Mesendoderm (in vitro differentiated cells): ENCODE data around the gene DEK.

Experiments
- DNase-seq: peaks from one replicate; pipeline ENCODE4 v3.0.0; 2013
- H2AK5ac ChIP-seq: 2 replicates; pipeline ENCODE4 v1.6.1; 2013; ENCODE audit warnings: low read length, inconsistent platforms
- H2BK120ac ChIP-seq: 2 replicates; pipeline ENCODE4 v1.6.1; 2013; ENCODE audit warnings: low read depth, mild to moderate bottlenecking, low read length, moderate library complexity, mixed read lengths
- H2BK15ac ChIP-seq: replicated peaks from 2 replicates; pipeline ENCODE4 v1.6.1; 2013; ENCODE audit warnings: low read depth, mild to moderate bottlenecking, moderate library complexity
- H2BK5ac ChIP-seq: 2 replicates; pipeline ENCODE4 v1.6.1; 2013; ENCODE audit warnings: low read length, inconsistent platforms
- H3K18ac ChIP-seq: 2 replicates; pipeline ENCODE4 v1.6.1; 2013; ENCODE audit warnings: mild to moderate bottlenecking, low read length, mixed read lengths
- H3K23ac ChIP-seq: one replicate; pipeline ENCODE4 v1.6.1; 2013; ENCODE audit warnings: low read length
- H3K27ac ChIP-seq: 2 replicates; pipeline ENCODE4 v1.5.1; 2013; ENCODE audit warnings: low read depth, mild to moderate bottlenecking, inconsistent platforms, low read length, moderate library complexity
- H3K27me3 ChIP-seq: 2 replicates; pipeline ENCODE4 v1.6.1; 2013; ENCODE audit warnings: low read length, control low read depth, mild to moderate bottlenecking, inconsistent platforms; ENCODE audit not compliant: insufficient read depth, poor library complexity
- H3K36me3 ChIP-seq: 2 replicates; pipeline ENCODE4 v1.6.1; 2013; ENCODE audit warnings: low read length, inconsistent platforms; ENCODE audit not compliant: control insufficient read depth, insufficient read depth
- H3K4ac ChIP-seq: one replicate; pipeline ENCODE4 v1.6.1; 2013; ENCODE audit warnings: low read depth, mild to moderate bottlenecking, low read length, moderate library complexity
- H3K4me1 ChIP-seq: 2 replicates; pipeline ENCODE4 v1.6.1; 2013; ENCODE audit warnings: low read depth, low read length, inconsistent platforms; ENCODE audit not compliant: control insufficient read depth
- H3K4me2 ChIP-seq: 2 replicates; pipeline ENCODE4 v1.6.1; 2013; ENCODE audit warnings: low read length
- H3K4me3 ChIP-seq: 2 replicates; pipeline ENCODE4 v1.5.1; 2013; ENCODE audit warnings: mild to moderate bottlenecking, low read length
- H3K56ac ChIP-seq: one replicate; pipeline ENCODE4 v1.6.1; 2013; ENCODE audit warnings: low read length
- H3K79me1 ChIP-seq: 2 replicates; pipeline ENCODE4 v1.6.1; 2013; ENCODE audit warnings: low read length, inconsistent platforms
- H3K79me2 ChIP-seq: 2 replicates; pipeline ENCODE4 v1.6.1; 2013; ENCODE audit warnings: mild to moderate bottlenecking, low read length; ENCODE audit not compliant: control insufficient read depth, insufficient read depth
- H3K9ac ChIP-seq: 2 replicates; pipeline ENCODE4 v1.6.1; 2013; ENCODE audit warnings: low read length, inconsistent platforms
- H4K5ac ChIP-seq: one replicate; pipeline ENCODE4 v1.6.1; 2013; ENCODE audit warnings: low read length
- H4K8ac ChIP-seq: one replicate; pipeline ENCODE4 v1.6.1; 2013; ENCODE audit warnings: low read depth, mild to moderate bottlenecking, control low read depth, low read length, moderate library complexity
- WGBS: extraction: QIAGEN DNeasy Blood & Tissue Kit; methylation state at CpG from one replicate; pipeline ENCODE4 v1.1.7; 2013; ENCODE audit warnings: low lambda C conversion rate, missing lambda C conversion rate; ENCODE audit not compliant: insufficient coverage; ENCODE audit errors: extremely low coverage; 5-methylcytosine and 5-hydroxymethylcytosine counted together

DEK gene

DNA sequence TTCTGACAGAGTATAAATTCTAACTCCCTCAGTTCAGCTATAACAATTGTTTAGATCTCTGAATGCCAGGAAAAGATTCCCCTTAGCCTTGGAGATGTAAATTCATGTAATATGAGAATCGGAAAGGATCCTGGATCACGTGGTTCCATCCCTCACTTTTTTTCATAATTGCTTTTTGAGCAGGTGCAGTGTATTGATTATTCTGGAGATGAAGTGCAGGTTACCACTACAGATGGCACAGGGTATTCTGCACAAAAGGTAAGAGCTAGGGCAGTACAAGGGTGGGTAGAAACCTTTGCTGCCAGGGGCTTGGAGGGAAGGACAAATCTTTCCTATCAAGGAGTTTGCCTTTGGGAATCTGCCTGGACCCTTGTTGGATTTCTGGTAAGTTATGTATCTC, 56.4 kb downstream of the DEK start:
- Histone ChIP-seq H3K23ac (no peak overlapping the region), H3K4me1 (no peaks in the 10 kb centered on the region), H3K27me3 (no peaks in the 10 kb centered on the region), H2BK15ac (no peak overlapping the region), H3K36me3 (no peaks in the 10 kb centered on the region), H3K4ac (no peak overlapping the region), H3K79me2 (no peaks in the 10 kb centered on the region), H3K9ac (no peak overlapping the region), H3K79me1 (no peaks in the 10 kb centered on the region), H3K27ac (no peak overlapping the region), H2BK5ac (no peak overlapping the region), H2AK5ac (no peak overlapping the region), H2BK120ac (no peak overlapping the region), H3K4me3 (no peak overlapping the region), H3K18ac (no peak overlapping the region), H4K5ac (no peak overlapping the region), H3K56ac (no peak overlapping the region), H3K4me2 (no peak overlapping the region), H4K8ac (no peak overlapping the region)
- DNase-seq = no peak
- WGBS = no CpG with 5 or more reads among the region's 2 CpGs

DNA sequence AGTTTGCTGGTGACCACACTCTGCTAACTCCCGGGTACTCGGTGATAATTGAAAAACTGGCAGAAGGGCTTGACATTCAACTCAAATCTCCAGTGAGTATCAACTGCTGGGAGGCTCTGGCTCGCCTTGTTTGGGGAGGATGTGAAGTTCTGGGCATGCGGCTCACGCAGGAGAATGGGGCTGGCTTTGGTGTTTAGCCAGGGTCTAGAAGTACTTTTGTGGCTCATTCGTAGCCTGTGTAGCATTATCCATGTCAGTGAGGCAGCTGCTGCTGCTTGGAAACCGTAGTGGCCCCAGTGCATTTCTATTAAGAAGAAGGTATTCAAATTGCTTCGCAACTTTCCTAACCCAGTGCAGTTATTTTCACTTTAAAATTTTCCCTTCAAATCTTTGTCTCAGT, 56.9 kb downstream of the DEK start:
- Histone ChIP-seq H2BK5ac (no peak overlapping the region), H3K79me2 (no peaks in the 10 kb centered on the region), H2AK5ac (no peak overlapping the region), H3K18ac (no peak overlapping the region), H3K4me3 (no peak overlapping the region), H3K23ac (no peak overlapping the region), H3K4ac (no peak overlapping the region), H2BK15ac (no peak overlapping the region), H3K36me3 (no peaks in the 10 kb centered on the region), H3K9ac (no peak overlapping the region), H3K4me1 (no peaks in the 10 kb centered on the region), H3K27ac (no peak overlapping the region), H3K79me1 (no peaks in the 10 kb centered on the region), H3K56ac (no peak overlapping the region), H3K4me2 (no peak overlapping the region), H4K5ac (no peak overlapping the region), H4K8ac (no peak overlapping the region), H2BK120ac (no peak overlapping the region), H3K27me3 (no peaks in the 10 kb centered on the region)
- DNase-seq = no peak
- no CpG with 5 or more reads among the region's 8 CpGs for WGBS

DNA sequence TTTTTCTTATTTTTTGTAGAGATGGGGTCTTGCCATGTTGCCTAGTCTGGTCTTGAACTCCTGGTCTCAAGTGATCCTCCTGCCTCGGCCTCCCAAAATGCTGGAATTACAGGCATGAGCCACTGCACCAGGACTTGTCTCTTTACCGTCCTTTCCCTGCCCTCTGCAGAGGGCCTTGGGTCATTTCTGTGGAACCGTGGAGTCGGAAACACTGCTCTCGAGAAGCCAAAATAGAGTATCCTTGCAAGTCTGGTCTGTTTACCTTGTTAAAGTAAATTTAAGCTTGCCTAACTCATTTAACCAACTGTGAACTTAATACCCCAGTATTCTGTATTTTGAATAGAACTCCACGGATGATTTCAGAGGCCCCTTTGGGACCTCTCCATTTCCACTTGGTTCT, 57.7 kb downstream of the DEK start:
- H3K27me3 ChIP-seq = no peaks in the 10 kb centered on the region
- no peaks in the 10 kb centered on the region for H3K79me1 ChIP-seq
- H3K4me2 ChIP-seq = no peak overlapping the region
- no peak overlapping the region for H3K27ac ChIP-seq
- no peak overlapping the region for H3K4me3 ChIP-seq
- no peaks in the 10 kb centered on the region for H3K36me3 ChIP-seq
- H3K79me2 ChIP-seq = no peaks in the 10 kb centered on the region
- no peak for DNase-seq
- H2BK15ac ChIP-seq = no peak overlapping the region
- H3K4me1 ChIP-seq = no peaks in the 10 kb centered on the region
- H3K18ac ChIP-seq = no peak overlapping the region
- H2BK5ac ChIP-seq = no peak overlapping the region
- no peak overlapping the region for H2AK5ac ChIP-seq
- no CpG with 5 or more reads among the region's 6 CpGs for WGBS
- no peak overlapping the region for H3K23ac ChIP-seq
- no peak overlapping the region for H4K8ac ChIP-seq
- H3K4ac ChIP-seq = no peak overlapping the region
- H2BK120ac ChIP-seq = no peak overlapping the region
- no peak overlapping the region for H4K5ac ChIP-seq
- H3K56ac ChIP-seq = no peak overlapping the region
- H3K9ac ChIP-seq = no peak overlapping the region

DNA sequence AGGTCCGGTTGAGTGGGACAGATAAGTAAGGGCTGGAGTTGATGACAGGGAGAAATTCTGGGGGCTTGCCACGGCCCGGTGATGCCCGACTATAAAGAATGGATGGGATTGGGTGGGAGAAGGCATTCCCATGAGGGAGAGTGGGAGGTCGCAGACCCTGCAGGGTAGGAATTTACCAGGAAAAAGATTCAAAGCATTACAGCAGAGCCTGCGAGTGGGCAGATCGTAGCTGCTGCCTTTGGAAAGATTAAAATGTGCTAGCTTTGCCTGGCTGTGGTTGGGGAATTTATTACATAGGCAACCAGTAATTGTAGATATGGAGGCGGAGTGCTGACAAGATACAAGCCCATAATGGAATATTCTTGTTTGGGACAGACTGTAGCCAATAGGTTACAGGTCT, 59.6 kb downstream of the DEK start:
- Histone ChIP-seq H3K9ac (no peak overlapping the region), H3K79me2 (no peaks in the 10 kb centered on the region), H2BK5ac (no peak overlapping the region), H3K27me3 (no peaks in the 10 kb centered on the region), H3K56ac (no peak overlapping the region), H3K4me3 (no peak overlapping the region), H2BK120ac (no peak overlapping the region), H3K23ac (no peak overlapping the region), H3K18ac (no peak overlapping the region), H3K4ac (no peak overlapping the region), H3K27ac (no peak overlapping the region), H2AK5ac (no peak overlapping the region), H3K4me2 (no peak overlapping the region), H3K36me3 (no peaks in the 10 kb centered on the region), H3K79me1 (no peaks in the 10 kb centered on the region), H4K8ac (no peak overlapping the region), H3K4me1 (no peaks in the 10 kb centered on the region), H2BK15ac (no peak overlapping the region), H4K5ac (no peak overlapping the region)
- no peak for DNase-seq
- WGBS = no CpG with 5 or more reads among the region's 8 CpGs

DNA sequence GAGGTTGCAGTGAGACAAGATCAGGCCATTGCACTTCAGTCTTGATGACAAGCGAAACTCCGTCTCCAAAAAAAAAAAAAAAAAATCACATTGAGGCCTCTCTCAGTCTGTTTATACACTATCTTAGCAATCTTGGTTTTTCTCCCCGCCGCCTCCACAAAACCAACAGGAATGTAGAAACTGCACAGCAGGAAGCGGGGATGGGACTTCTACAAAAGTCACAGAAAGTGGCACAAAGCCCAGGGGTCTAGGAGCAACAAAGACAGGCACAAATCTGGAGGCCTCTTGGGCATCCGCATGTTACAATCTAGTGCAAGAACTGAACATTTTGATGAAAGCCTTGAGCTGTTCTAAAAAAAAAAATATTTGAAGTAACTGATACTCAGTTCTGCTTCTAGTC, 60.5 kb downstream of the DEK start:
- H3K23ac ChIP-seq = no peak overlapping the region
- H3K79me2 ChIP-seq = no peaks in the 10 kb centered on the region
- no peak overlapping the region for H4K8ac ChIP-seq
- no peak overlapping the region for H2AK5ac ChIP-seq
- H3K79me1 ChIP-seq = no peaks in the 10 kb centered on the region
- H3K4me2 ChIP-seq = no peak overlapping the region
- no peak overlapping the region for H2BK120ac ChIP-seq
- no peaks in the 10 kb centered on the region for H3K4me1 ChIP-seq
- no peak for DNase-seq
- WGBS = no CpG with 5 or more reads among the region's 6 CpGs
- no peak overlapping the region for H3K9ac ChIP-seq
- H4K5ac ChIP-seq = no peak overlapping the region
- H3K27me3 ChIP-seq = no peaks in the 10 kb centered on the region
- no peak overlapping the region for H3K27ac ChIP-seq
- no peak overlapping the region for H3K18ac ChIP-seq
- no peak overlapping the region for H2BK15ac ChIP-seq
- H3K4me3 ChIP-seq = no peak overlapping the region
- no peak overlapping the region for H3K56ac ChIP-seq
- no peak overlapping the region for H2BK5ac ChIP-seq
- H3K36me3 ChIP-seq = no peaks in the 10 kb centered on the region
- no peak overlapping the region for H3K4ac ChIP-seq

DNA sequence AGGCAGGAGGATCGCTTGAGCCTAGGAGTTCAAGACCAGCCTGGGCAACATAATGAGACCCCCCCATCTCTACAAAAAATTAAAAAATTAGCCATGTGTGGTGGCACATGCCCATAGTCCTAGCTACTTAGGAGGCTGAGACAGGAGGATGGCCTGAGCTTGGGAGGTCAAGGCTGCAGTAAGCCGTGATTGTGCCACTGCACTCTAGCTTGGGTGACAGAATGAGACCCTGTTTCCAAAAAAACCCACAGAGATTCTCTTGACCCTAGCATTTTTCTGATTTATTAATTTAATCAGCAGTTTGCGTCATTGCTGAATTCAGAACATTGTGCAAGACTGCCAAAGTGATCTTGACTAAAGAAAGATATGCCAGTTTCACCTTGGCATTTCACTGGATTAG, 72.3 kb downstream of the DEK start:
- Histone ChIP-seq H3K4me1 (peaks cover under 1% of the 10 kb centered on the region), H3K27me3 (no peaks in the 10 kb centered on the region), H3K9ac (no peak overlapping the region), H3K27ac (no peak overlapping the region), H2BK120ac (no peak overlapping the region), H3K36me3 (no peaks in the 10 kb centered on the region), H4K8ac (no peak overlapping the region), H3K56ac (no peak overlapping the region), H3K4ac (no peak overlapping the region), H3K4me2 (no peak overlapping the region), H3K79me2 (no peaks in the 10 kb centered on the region), H3K23ac (no peak overlapping the region), H2BK5ac (no peak overlapping the region), H2BK15ac (no peak overlapping the region), H4K5ac (no peak overlapping the region), H3K18ac (no peak overlapping the region), H3K79me1 (no peaks in the 10 kb centered on the region), H3K4me3 (no peak overlapping the region), H2AK5ac (no peak overlapping the region)
- no CpG with 5 or more reads among the region's 3 CpGs for WGBS
- no peak for DNase-seq
